ES-I3 (cell line): ENCODE measurements around the gene SND1.

Experiments used
- H3K36me3 ChIP-seq: 2 replicates; pipeline ENCODE4 v1.6.1; 2013; ENCODE audit warnings: mild to moderate bottlenecking, low read length, control low read depth, moderate library complexity; ENCODE audit not compliant: insufficient read depth
- H3K4me1 ChIP-seq: 2 replicates; pipeline ENCODE4 v1.6.1; 2013; ENCODE audit warnings: mild to moderate bottlenecking, control low read depth, low read length; ENCODE audit not compliant: insufficient read depth
- H3K9ac ChIP-seq: 2 replicates; pipeline ENCODE4 v1.6.1; 2013; ENCODE audit warnings: low read depth, mild to moderate bottlenecking, low read length, moderate library complexity
- H3K9me3 ChIP-seq: 2 replicates; pipeline ENCODE4 v1.6.1; 2013; ENCODE audit warnings: mild to moderate bottlenecking, low read length, moderate library complexity; ENCODE audit not compliant: control insufficient read depth, insufficient read depth

The SND1 gene

GRCh38 chr7:127976738-127977120 lies 324.7 kb downstream of the SND1 start:
- Histone ChIP-seq H3K9me3 (peaks cover 10% of the 10 kb centered on the region), H3K36me3 (no peaks in the 10 kb centered on the region), H3K9ac (no peak overlapping the region), H3K4me1 (no peaks in the 10 kb centered on the region; the same call in 1 of the 2 replicates)

DNA sequence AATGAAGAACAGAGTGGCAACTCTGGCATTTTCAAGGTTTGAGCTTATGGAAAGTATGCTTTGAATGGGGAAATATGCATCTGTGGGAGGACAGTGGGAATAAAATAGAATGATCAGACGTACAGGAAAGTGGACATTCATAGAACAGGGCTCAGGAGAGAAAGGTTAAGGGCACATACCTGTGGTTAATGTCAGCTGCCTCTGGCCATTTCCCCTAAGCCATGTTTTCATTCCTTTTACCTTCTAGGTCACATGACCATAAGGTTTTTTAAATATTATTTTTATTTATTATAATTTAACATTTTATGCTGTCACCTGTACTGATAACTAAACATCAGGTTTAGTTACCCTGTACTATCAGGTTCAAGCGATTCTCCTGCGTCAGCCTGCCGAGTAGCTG lies 326.4 kb downstream of the SND1 start:
- Histone ChIP-seq H3K4me1 (no peaks in the 10 kb centered on the region; the same call in 1 of the 2 replicates), H3K36me3 (no peaks in the 10 kb centered on the region), H3K9ac (no peak overlapping the region), H3K9me3 (peaks cover 10% of the 10 kb centered on the region)

DNA sequence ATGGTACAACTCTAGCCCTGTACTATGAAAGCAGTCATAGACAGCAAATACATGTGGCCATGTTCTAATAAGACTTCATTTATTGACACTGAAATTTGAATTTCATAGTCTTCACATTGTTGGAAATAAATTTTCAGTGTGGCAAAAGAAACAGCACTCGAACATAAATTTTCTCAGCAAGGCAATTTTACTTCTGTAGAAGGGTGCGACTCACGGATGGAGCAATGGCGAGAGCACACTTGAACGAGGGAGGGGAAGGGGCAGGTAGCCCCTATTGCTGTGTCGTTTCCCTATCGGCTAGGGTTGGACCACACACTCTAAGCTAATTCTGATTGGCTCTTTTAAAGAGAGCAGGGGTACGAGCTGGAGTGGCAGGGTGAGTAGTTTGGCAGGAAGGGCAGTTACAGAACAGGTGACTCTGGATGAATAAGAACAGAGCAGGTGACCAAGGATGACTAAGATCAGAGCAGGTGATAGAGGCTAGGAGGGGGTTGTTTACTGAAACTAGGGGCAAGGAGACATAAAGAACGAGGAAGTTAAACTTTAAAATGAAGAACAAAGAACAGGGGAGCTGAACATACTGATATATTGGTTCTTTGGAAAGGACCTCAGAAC lies 327.2 kb downstream of the SND1 start:
- no peaks in the 10 kb centered on the region for H3K36me3 ChIP-seq

DNA sequence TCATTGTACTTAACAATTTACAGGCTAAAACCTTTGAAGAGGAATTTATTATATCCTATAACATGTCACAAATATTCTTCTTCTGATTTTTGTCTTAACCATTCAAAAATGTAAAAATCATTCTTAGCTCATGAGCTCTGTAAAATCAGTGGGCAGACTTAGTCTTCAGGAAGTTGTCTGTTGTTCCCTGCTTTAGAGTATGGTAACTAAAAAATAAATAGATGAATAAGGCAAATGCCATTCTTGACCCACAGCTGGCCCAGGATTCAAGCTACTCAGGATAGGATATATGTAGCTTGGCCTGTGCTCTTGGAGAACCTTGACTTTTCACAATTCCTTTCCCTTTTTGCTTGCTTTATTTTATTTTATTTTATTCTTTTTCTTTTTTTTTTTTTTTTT lies 327.7 kb downstream of the SND1 start:
- Histone ChIP-seq H3K4me1 (no peaks in the 10 kb centered on the region; the same call in 1 of the 2 replicates), H3K9ac (no peak overlapping the region), H3K36me3 (no peaks in the 10 kb centered on the region), H3K9me3 (peaks cover 10% of the 10 kb centered on the region)

More for the DNA sequence above, 327.2 kb downstream of the SND1 start:
- Histone ChIP-seq H3K9me3 (peaks cover 10% of the 10 kb centered on the region), H3K9ac (no peak overlapping the region), H3K4me1 (no peaks in the 10 kb centered on the region; the same call in 1 of the 2 replicates)

DNA sequence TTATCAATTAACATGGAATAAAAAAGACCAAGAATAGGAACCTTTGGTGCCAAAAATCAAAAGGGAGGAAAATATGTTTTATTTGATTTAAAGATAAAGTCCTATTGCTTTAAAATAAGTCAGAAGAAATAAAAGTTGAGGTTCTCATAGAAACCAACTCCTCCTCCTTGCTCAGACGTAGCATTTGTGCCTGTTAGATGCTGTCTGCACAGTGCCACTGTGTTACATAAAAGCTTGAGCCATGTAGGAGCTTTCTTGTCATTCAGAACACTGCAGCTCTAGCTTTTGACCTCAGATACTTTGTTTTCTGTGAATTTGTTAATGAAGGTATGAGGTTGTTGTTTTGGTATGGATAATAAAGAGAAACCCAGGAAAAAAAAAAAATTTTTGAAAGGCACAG lies 328.9 kb downstream of the SND1 start:
- Histone ChIP-seq H3K36me3 (no peaks in the 10 kb centered on the region), H3K4me1 (peaks cover 2% of the 10 kb centered on the region; the same call in 1 of the 2 replicates), H3K9ac (no peak overlapping the region), H3K9me3 (peaks cover 10% of the 10 kb centered on the region)

DNA sequence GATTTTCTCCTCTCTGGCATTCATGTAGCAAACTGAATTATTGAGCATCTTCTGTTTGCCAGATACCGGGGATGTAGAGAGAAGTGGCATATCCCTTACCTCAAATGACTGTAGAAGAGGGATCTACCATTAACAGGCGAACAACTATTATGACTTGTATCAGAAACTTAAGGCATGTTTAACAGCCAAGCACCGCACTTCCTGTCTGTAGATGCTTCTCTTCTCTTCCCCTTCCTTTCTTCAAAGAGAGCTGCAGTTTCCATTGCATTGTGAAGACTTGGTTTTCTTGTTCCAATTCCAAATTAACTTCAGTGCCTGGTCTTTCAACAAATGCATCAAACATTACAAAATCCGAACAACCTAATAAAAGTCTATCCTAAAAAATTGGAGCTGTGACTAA lies 330.0 kb downstream of the SND1 start:
- no peak overlapping the region for H3K9ac ChIP-seq
- peaks cover 7% of the 10 kb centered on the region; the same call in 1 of the 2 replicates for H3K4me1 ChIP-seq
- peaks cover 10% of the 10 kb centered on the region for H3K9me3 ChIP-seq
- no peaks in the 10 kb centered on the region; the same call in 1 of the 2 replicates for H3K36me3 ChIP-seq

DNA sequence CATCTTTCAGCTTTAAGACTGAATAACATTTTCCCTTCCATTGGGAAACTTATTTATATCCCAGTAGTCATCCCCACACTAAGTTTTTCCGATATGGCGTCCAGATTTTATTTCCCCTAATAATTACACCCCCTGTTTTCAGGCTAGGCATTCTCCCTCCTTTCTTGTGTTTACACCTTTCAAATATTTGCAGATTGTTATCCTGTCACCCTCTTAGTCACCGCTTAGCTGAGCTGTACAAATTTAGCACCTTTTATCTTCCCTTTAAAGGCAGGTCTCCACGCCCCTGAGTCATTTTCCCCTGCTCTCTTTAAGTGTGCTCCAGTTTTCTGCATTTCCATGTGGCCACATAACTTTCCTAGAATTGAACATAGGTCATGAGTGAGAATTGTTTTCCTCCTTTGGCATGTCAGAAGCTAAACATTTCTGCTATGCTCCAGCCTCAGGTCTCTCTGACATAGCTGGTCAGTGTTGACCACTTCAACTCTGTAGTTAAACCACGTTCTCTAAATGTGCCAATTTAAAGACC lies 331.9 kb downstream of the SND1 start:
- Histone ChIP-seq H3K9ac (no peak overlapping the region), H3K36me3 (no peaks in the 10 kb centered on the region; the same call in 1 of the 2 replicates), H3K9me3 (peaks cover 4% of the 10 kb centered on the region; the same call in 1 of the 2 replicates), H3K4me1 (peaks cover 7% of the 10 kb centered on the region; the same call in 1 of the 2 replicates)

DNA sequence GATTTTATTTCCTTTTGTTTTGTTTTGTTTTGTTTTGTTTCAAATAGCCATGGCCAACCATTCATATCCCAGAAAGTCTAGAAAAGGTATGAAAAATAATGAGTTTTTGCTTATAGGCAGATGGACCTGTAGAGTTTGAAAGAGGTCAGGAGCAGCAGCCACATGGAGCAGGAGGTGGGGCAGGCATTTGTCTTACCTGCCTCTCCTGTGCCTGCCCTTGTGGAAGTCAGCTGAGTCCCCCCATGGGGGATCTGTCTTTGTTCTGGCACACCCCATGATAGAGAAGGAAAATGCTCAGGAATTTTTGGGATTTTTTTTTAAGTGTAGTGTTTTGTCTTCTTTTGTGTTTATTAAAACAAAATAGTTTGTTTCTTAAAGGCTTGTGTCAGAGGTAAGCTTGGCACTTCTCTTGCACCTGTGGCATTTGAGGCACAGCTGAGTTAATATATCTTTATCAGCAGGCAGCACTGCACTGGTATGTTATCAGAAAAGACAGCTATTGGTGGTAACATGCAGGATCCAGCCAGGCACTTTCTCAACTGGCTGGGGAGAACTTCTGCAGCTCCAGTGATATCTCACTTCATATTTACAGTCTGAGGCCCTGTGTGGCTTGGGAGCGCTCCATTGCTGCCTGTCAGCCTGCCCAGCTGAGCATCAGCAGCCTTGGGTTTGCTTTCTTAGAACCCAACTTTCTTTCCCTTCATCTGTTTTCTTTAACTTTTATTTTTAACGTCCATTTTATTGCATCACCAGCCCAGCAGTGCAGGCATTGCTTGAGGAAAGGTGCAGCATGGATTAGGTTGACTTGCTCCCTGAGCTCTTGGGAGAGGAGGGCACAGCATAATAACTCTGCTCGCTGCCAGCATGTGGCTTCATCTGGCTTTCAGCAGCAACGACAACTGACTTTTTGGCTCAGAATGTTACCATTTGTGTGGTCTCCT lies 334.9 kb downstream of the SND1 start:
- Histone ChIP-seq H3K4me1 (peaks cover 7% of the 10 kb centered on the region; the same call in 1 of the 2 replicates), H3K36me3 (no peaks in the 10 kb centered on the region; the same call in 1 of the 2 replicates), H3K9me3 (no peaks in the 10 kb centered on the region), H3K9ac (no peak overlapping the region)

DNA sequence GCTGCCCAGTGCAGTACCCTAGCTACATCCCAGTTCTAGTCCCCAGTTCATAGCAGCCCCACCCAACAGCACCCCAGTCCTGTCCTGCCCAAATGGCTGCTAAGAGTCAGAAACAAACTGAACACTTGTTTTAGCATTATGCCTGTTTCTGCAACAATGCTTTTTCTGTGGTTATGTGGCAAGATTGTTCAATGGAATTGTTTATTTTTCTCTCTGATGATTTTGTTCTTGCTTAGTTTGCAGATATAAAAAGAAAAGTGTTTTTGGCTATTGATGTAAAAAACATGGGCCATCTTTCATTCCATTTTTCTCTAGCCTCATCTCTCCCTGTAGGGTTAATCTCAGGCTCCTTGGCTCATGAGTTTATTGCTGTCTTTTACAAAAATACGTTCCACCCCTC lies 336.8 kb downstream of the SND1 start:
- H3K9me3 ChIP-seq, result no peaks in the 10 kb centered on the region
- H3K9ac ChIP-seq, result no peak overlapping the region
- no peaks in the 10 kb centered on the region; the same call in 1 of the 2 replicates for H3K36me3 ChIP-seq
- H3K4me1 ChIP-seq, result peaks cover 7% of the 10 kb centered on the region; the same call in 1 of the 2 replicates

DNA sequence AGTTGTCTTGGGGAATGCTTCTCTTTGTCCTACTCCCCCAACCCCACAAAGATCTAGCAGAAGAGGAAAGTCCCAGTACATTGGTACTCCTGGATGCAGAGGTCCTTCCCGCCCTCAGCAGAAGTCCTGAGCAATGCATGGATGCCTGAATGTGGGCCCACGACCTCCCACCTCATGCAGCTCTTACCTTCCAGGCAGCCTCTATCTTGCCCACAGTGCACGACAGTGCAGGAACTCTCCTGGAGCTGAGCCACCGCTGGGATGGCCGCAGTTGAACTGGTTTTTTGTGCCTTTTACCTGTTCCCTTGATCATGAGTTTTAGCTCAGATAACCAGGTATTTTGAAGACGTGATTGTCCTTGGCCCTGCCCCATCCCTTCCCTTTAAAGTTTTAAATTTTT lies 341.3 kb downstream of the SND1 start:
- Histone ChIP-seq H3K9ac (no peak overlapping the region), H3K36me3 (no peaks in the 10 kb centered on the region; the same call in 1 of the 2 replicates), H3K4me1 (peaks cover 15% of the 10 kb centered on the region), H3K9me3 (no peaks in the 10 kb centered on the region)

DNA sequence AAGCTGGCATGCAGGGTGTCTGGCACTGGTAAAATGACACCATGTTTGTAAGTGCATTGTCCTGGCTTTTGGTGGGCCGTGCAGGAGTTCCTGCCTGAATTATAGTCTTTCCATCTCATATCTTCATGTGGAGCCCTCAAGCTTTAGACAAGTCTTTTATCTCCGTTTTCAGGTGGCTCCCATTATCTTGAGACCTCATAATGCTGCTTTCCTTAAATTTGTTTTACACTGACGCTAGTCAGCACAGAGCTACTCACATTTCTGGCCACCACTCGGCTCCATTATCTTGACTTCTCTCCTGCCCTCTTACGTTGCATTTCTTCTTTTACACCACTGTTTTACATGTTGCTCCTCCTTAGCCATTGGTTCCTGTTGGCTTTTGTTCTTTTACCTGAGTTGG lies 342.0 kb downstream of the SND1 start:
- Histone ChIP-seq H3K4me1 (peaks cover 15% of the 10 kb centered on the region), H3K9ac (no peak overlapping the region), H3K36me3 (no peaks in the 10 kb centered on the region; the same call in 1 of the 2 replicates), H3K9me3 (no peaks in the 10 kb centered on the region)

- Histone ChIP-seq H3K9ac (no peak overlapping the region), H3K36me3 (no peaks in the 10 kb centered on the region; the same call in 1 of the 2 replicates), H3K4me1 (peaks cover 15% of the 10 kb centered on the region), H3K9me3 (no peaks in the 10 kb centered on the region)
Measured at GRCh38 chr7:127995156-127995880, 343.3 kb downstream of the SND1 start.

- no peak overlapping the region for H3K9ac ChIP-seq
- H3K9me3 ChIP-seq, result no peaks in the 10 kb centered on the region
- H3K4me1 ChIP-seq, result peaks cover 15% of the 10 kb centered on the region
- H3K36me3 ChIP-seq, result no peaks in the 10 kb centered on the region; the same call in 1 of the 2 replicates
Measured at GRCh38 chr7:127995881-127996215, 343.9 kb downstream of the SND1 start.
